Measurements from ENCODE around the gene HSPA4.
"Not testable (repeated sequence)": the region's sequence is repeated elsewhere in the genome, so short reads cannot be mapped to it uniquely, and the experiment has no call there.

GRCh38 chr5:133133241-133133640 lies 81.4 kb downstream of the HSPA4 start:
- not testable (repeated sequence) for TF ChIP-seq CTCF (conservative IDR thresholded peaks at IDR 0.05 in 1 of 2, IDR thresholded peaks at IDR 0.05 in 1 of 2; ENCODE audit: extremely low read depth in 1 of 2, insufficient read depth in 1 of 2, low read depth in 1 of 2, low read length in 2 of 2); EZH2 (IDR thresholded peaks at IDR 0.05; ENCODE audit: borderline replicate concordance, low read length)
